Activated naive CD4-positive, alpha-beta T cell treated with Interleukin-2 at 50 U/mL for 16 hours (primary cell): ENCODE data around the gene PNN.
A peak's percentile ranks its signal among the peaks of the same experiment; 100 is the strongest.
"Not testable (repeated sequence)": the region's sequence is repeated elsewhere in the genome, so short reads cannot be mapped to it uniquely, and the experiment has no call there.

Source experiments
- DNase-seq: peaks from one replicate; pipeline ENCODE4 v3.0.0-alpha.2; 2020

The PNN gene

DNA sequence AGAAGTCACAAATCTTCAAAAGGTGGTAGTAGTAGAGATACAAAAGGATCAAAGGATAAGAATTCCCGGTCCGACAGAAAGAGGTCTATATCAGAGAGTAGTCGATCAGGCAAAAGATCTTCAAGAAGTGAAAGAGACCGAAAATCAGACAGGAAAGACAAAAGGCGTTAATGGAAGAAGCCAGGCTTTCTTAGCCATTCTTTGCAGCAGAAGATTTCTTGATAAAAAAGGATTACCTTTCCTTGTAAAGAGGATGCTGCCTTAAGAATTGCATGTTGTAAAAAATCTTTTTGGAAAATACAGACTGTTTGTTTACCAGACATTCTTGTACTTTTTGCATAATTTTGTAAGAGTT lies 6.6 kb downstream of the PNN start:
- DNase-seq: no peak

DNA sequence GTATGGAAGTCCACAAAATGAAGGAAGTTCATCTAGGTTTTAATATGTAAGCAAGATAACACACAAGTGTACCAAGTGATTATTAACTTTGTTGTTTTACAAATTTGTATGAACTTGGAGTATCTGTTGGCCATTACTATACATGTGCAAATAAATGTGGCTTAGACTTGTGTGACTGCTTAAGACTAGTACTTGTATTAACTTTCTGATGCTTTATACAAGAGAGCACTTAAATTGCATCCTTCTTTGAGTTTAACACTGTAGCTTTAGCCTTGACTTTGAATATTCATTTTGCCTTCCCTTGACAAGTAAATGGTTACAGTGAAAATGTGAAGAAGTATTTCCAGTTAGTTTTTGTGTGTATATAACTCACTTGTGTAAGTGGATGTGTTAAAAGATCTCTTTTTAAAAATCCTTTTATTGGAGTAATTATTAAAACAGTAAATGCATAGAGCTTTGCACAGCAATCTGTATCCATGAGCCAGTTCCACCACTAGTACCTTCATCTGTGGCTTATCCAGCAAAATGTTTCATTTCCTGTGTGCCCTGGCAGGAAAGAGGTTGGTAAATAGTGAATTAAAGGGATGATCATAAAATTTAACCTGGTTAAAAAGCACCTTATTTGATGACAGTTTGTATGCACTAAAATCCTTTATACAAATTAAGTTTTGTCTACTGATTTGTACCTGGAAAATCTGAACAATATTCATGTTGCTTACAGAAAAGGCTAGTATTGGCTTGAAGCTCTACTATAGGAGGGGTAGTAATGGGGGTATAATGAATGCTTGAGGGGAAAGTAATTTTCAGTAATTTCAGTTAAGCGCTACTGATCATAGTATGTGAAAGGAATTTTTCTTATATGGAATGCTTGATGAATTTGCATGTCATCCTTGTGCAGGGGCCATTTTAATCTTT lies 8.0 kb downstream of the PNN start:
- no peak for DNase-seq

DNA sequence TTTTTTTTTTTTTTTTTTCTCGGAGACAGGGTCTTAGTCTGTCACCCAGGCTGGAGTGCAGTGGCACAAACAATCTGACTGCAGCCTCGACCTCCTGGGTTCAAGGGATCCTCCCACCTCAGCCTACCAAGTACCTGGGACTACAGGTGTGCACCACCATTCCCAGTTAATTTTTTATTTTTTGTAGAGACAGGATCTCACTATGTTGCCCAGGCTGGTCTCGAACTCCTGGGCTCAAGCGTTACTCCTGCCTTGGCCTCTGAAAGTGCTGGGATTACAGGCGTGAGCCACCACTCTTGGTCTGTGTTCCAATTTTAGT lies 8.6 kb downstream of the PNN start:
- DNase-seq: not testable (repeated sequence)

DNA sequence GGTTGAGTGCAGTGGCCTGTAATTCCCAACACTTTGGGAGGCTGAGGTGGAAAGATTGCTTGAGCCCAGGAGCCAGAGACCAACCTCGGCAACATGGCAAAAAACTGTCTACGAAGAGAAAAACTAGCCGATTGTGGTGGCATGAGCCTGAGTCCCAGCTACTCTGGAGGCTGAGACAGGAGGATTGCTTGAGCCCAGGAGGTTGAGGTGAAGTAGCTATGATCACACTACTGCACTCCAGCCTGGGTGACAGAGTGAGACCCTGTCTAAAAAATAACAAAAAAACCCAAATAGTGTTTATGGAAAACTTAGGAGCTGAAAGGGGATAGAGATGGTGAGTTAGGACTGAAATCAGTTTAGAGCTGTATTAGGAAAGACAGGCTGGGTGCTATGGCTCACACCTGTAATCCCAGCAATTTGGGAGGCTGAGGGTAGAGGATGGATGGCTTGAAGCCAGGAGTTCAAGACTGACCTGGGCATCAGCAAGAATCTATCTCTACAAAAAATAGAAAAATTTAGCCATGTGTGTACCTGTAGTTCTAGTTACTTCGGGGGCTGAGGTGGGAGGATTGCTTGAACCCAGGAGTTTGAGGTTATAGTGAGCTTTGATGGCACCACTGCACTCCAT lies 9.7 kb downstream of the PNN start:
- DNase-seq: no peak

DNA sequence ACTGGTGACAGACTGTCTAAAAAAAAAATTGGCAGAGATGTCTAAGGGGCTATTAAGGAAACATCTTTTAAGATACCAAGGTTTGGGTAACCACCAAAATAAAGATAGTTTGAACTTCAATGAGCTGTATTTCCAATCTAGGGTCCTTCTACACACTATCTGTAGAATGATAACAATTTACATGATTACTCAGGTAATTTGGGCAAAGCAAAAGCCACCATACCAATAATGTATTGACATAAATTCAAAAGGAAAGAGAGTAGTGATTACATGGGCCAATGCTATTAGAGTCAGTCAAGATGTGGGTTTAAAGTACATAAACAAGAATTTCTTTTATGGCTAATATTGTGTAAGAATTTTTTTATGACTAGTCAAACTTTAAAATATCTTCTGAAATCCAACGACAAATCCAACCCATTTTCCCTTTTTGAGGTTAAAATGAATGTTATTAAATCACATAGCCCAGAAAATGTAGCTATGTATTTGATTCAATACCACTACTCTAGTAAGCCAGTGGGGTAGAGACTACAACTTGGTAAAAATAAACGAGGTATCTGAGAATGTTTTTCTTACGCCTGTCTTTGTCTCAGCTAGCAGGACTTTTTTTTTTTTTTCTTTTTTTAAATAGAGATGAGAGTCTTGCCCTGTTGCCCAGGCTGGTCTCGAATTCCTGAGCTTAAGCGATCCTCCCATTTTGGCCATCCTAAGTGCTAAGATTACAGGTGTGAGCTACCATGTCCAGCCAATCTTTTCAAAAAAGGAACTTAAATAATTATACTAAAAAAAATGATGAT lies 10.4 kb downstream of the PNN start:
- no peak for DNase-seq

DNA sequence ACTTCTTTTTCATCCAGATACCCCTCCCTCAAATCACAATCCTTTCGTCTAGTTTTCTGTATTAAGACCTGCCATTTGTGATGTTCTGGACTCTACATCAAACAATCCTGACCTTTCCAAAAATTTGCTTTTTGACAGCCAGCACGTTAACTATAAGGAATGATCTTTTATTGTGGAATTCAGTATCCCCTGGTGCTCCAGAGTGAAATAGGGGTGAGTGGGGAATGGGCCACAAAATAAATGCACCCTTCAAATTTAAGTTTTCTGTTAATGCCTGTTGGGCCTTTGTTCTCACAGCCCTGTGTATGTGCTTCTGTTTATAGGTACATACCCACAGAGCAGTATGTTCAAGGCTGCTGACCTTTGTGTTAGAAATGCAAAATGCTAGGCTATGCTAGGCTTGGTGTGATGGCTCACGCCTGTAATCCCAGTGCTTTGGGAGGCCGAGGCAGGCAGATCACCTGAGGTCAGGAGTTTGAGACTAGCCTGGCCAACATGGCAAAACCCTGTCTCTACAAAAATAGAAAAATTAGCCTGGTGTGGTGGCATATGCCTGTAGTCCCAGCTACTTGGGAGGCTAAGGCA lies 12.0 kb downstream of the PNN start:
- DNase-seq: no peak

DNA sequence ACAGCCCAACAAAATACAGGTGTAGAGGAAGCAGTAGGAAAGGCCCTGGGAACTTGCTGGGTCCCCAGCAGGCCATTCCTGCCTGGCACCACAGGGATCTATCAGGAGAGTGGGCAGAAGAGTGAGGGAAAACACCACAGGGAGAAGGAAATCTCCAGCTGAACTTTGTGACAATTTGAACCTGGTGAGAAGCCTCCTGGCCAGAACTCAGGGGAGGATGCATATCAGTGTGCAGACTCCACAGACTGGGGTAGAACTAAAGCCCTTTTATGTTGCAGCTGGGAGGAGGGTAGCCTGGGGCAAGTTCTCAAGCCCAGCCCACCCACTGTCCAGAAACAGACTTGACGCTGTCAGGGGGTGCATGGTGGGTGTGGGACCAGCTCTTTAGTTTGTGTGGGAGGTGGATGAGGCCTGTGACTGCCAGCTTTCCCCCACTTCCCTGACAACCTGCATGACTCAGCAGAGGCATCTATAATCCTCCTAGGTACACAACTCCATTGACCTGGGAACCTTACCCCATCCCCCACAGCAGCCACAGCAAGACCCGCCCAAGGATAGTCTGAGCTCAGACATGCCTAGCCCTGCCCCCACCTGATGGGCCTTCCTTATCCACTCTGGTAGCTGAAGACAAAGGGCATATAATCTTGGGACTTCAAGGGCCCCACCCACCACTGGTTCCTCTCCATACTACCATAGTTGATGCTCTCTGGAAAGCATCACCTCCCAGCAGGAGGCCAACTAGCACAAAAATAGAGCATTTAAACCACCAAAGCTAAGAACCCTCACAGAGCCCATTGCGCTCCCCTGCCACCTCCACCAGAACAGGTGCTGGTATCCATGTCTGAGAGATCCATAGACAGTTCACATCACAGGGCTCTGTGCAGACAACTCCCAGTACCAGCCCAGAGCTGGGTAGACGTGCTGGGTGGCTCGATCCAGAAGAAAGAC lies 28.9 kb downstream of the PNN start:
- DNase-seq: no peak

DNA sequence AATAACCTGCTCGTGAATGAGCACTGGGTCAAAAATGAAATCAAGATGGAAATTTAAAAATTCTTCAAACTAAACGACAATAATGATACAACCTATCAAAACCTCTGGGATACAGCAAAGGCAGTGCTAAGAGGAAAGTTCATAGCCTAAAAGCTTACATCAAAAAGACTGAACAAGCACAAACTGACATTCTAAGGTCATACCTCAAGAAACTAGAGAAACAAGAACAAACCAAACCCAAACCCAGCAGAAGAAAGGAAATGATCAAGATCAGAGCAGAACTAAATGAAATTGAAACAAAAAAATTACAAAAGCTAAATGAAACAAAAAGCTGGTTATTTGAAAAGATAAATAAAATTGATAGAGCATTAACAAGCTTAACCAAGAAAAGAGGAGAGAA lies 32.4 kb downstream of the PNN start:
- DNase-seq: not testable (repeated sequence)

DNA sequence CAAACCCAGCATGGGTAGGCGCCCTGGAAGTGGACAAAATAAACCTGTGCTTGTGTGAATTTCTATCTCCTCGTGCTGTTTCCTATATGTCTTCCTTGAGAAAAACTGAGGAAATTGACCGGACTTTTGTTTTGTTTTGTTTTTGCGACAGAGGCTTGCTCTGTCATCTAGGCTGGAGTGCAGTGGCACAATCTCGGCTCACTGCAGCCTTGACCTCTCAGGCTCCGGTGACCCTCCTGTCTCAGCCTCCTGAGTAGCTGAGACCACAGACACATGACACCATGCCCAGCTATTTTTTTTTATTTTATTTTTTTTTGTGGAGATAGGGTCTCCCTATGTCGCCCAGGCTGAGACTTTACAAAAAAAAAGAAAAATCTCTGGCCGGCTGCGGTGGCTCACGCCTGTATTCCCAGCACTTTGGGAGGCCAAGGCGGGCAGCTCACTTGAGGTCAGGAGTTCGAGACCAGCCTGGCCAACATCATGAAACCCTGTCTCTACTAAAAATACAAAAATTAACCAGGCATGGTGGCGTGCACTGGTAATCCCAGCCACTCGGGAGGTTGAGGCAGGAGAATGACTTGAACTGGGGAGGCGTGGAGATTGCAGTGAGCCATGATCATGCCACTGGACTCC lies 36.2 kb downstream of the PNN start:
- no peak for DNase-seq

DNA sequence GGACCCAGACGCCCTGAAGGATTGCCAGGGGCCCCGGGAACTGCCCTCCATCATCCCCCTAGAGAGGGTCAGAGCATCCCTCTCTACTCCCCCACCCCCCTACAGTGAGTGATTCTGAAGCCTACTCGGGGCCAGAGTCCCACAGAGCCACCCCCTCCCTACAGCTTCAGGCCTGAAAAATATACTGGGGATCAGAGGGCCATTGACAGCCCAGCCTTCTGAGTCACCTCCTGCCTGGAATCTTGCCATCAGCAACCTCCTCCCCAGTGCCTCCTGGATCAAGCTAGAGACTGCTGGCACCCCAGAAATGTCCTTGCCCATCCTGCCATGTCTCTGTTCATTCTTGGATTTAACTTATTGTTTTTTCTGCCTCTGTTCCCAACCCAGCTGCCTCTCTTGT lies 37.0 kb downstream of the PNN start:
- no peak for DNase-seq

DNA sequence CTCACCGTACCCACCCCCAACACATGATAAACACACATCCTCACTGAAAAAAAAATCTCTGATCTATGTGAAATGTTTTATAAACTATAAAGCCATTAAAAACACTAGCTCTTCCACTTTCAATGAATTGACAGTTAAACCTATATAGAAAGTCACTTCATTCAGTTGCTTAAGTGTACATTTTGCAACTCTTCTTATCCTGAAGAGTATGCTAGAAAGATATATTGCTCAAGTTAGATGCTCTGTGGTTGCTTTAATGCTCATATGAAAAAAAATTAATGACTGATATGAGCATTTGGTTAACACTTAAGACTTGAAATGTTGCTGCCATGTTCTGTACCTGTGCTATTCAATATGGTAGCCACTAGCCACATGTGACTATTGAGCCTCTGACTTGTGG lies 37.6 kb downstream of the PNN start:
- DNase-seq: no peak

DNA sequence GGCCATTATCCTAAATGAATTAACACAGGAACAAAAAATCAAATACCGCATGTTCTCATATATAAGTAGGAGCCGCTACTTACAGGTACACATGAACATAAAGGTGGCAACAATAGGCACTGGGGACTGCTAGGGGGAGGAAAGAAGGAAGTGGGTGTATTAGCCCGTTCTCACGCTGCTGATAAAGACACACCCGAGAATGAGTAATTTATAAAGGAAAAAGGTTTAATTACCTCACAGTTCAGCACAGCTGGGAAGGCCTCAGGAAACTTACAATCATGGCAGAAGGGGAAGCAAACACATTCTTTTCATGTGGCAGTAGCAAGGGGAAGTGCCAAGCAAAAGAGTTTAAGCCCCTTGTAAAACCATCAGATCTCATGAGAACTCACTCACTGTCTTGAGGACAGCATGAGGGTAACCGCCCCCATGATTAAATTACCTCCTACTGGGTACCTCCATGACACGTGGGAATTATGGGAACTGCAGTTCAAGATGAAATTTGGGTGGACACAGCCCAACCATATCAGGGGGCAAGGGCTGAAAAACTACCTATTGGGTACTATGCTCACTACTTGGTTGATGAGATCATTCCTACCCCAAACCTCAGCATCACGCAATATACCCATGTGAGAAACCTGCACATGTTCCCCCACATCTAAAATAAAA lies 42.3 kb downstream of the PNN start:
- DNase-seq: no peak

DNA sequence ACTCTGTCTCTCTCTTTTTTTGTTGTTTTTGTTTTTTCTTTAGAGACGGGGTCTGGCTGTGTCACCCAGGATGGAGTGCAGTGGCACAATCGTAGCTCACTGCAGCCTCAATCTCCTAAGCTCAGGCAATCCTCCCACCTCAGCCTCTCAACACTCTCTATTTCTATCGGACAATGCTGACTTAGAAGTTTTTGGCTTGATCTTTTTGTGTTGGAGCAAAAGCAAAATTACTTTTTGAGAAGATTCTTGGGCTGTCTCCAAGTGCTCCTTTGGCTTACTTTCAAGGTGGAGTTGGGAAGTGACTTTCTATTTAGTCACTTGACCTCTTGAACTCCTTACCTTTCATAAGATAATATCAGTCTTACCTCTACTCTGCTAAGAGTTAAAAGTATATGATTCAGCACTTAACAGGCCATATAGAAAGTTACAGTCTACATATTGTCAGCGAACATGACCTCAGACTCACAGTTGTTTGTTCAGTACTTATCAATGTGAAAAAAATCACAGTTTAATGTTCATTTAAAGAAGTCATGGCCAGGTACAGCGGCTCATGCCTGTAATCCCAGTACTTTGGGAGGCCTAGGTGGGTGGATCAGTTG lies 43.2 kb downstream of the PNN start:
- no peak for DNase-seq

DNA sequence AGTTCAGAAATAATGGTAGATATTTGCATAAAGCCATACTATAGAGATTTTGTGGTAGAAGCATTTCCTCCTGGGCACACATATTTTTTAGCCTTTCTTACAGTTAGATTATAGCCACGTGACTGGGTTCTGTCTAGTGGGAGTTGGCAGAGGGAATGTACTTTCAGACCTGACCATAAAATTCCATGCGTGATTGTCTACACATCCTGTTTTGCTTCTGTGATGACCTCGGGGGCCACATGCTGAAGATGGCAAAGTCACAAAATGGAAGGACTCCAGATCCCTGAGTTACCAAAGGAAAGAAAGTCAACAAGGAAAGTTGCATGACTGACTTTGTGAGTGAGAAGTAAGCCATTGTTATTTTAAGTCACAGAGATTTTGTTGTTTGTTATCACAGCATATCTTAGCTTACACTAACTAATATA lies 44.0 kb downstream of the PNN start:
- DNase-seq: no peak

DNA sequence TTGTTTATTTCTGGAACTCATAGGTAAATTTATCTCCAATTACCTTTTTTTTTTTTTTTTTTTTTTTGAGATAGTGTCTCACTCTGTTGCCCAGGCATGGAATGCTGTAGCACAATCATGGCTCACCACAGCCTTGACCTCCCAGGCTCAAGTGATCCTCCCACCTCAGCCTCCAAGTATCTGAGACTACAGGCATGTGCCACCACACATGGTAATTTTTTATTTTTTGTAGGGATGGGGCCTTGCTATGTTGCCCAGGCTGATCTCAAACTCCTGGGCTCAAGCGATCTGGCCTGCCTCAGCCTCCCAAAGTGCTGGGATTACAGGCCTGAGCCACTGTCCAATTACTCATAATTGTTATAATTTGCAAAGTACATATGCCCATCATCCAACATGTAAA lies 45.4 kb downstream of the PNN start:
- DNase-seq: not testable (repeated sequence)

DNA sequence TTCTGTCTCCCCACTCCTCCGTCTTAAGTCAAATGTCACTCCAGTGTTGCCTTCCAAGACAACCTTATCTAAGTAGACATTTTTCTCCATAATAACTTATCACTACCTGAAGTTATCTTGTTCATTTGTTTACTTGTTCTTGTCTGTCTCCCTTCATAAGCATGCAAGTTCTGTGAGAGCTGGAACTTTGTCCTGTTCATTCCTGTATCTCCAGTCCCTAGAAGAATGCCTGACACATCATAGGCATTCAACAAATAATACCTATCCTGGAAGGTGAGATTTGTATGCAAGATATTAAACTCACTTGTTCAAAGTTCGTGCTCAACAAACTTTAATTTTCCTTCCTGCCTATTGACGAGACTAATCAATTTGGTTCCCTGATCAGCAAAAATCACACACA lies 53.0 kb downstream of the PNN start:
- DNase-seq: no peak

DNA sequence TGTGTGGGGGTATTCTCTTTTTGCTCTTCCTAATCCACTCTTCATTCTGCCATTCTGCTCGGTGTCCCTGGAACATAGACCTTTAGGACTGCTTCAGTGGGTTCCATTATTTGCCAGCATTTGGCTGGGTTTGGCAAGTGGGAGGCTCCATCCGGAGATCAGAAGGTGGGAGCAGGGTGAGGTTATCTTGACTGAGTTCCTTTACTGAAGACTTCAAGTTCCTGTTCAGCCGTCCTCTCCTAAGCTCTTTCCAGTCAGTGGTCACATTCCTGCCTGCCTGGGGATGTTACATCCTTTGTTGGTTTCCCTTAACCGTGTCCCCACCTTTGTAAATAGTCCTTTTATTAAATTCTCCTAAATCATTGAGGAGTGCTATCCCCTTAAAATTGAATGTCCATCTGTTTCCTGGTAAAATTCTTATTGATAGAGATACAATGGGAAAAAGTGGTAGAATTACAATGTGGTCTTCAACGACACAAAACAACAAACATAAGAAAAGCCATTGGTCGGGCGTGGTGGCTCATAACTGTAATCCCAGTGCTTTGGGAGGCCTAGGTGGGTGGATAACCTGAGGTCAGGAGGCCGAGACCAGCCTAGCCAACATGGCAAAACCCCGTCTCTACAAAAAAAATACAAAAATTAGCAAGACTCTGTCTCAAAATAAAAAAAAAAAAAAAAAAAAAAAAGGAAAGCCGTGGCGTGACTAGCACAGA lies 53.6 kb downstream of the PNN start:
- no peak for DNase-seq

DNA sequence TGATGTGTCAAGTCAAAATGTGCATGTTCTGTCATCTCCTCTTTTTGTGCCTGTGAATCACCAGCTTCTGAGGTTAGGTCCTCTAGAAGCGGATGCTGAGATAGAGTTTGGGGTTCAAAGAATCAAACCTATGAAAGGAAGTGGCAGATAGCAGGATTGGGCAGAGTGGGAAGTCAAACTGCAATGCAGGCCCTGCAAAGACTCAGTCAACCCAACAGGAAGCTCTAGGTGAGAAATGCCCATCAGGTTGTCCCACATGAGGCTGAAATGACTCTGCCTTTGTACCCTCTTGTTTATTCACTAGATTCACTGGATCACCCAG lies 54.1 kb downstream of the PNN start:
- DNase-seq: peak; percentile 64

DNA sequence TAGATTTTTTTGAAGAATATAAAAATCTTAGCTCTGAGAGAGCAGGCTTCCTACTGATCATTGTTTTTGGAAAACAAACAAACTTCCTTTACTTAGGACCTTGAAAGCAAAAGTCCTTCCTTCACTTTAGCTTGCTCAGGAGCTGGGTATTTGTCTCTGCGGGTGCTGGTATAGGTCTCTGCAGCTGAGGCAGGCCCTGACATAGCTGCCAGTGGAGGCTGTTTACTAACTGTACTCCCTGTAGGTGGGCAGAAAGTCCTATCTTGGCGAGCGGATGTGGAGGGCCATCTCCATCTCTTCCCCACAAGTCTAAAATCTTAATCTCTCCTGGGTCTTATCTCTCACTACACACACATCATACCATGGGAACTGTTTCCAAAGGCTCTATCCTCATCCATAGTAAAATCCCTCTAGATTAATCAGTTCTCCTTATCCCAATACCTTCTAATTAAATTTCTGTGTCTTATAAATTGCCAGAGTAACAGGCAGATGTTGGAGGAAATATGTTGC lies 54.6 kb downstream of the PNN start:
- DNase-seq: no peak

DNA sequence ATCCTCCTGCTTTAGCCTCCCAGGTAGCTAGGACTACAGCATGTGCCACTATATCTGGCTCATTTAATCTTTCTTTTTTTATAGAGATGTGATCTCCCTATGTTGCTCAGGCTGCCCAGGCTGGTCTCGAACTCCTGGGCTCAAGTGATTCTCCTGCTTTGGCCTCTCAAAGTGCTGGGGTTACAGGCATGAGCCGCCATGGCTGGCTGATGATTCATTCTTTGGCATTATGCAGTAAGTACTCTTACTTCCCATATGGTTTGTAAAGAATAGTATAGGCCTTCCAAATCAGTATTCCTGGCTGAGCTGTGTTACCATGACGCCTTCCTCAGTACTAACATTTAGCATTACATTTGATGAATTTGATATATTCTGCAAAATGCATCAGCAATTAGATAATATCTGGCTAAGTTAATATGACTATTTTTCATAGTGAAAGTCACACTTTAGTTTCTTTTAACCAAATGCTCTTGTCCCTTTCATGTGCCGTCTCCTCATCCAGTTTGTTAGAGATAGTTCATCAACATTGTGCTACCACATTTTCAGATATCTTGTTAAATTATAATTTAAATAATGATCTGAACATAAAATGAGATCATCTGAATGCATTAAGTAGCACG lies 55.5 kb downstream of the PNN start:
- no peak for DNase-seq
